B cell (primary cell): ENCODE data around the gene PNPO.

Experiments used
- EZH2 ChIP-seq: IDR thresholded peaks from 2 replicates; pipeline ENCODE4 v1.6.1; 2012; ENCODE audit warnings: borderline replicate concordance, low read depth, mild to moderate bottlenecking, moderate library complexity, low read length; ENCODE audit not compliant: insufficient read depth, poor library complexity, severe bottlenecking
- TF ChIP-seq, protein P1 (sequence below): fragments of 200-600 bp; IDR thresholded peaks from one replicate; pipeline ENCODE4 v1.8.0; 2022; ENCODE audit warnings: antibody characterized with exemption, mild to moderate bottlenecking

DNA sequence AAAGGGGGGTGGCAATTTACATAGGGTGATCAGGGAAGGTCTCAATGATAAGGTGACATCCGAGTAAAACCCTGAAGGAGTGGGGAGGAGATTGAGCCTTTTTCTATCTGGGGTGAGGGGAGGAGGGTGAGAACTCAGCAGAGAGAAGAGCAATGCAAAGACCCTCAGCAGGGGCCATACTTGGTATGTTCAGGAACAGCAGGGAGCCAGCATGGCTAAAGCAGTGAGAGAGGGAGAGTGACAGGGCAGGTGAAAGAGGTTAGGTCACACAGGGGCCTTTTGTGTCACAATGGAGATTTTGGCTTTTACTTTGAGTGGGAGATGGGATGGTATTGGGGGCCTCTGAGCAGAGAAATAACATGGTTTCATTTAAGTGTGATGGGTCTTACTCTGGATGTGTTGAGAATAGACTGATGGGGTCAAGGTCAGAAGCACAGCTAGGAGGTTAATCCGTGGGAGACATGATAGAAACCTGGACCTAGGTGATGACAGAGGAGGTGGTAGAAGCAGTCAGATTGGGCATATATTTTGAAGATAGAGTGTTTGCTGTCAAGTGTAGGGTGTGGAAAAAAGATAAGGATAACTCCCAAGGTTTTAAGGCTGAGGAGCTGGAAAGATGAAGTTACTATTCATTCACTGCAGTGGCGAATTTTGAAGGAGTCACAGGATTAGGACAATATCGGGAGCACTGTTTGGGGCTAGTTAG is 39.2 kb upstream of the PNPO start:
- TF ChIP-seq, protein P1, sequence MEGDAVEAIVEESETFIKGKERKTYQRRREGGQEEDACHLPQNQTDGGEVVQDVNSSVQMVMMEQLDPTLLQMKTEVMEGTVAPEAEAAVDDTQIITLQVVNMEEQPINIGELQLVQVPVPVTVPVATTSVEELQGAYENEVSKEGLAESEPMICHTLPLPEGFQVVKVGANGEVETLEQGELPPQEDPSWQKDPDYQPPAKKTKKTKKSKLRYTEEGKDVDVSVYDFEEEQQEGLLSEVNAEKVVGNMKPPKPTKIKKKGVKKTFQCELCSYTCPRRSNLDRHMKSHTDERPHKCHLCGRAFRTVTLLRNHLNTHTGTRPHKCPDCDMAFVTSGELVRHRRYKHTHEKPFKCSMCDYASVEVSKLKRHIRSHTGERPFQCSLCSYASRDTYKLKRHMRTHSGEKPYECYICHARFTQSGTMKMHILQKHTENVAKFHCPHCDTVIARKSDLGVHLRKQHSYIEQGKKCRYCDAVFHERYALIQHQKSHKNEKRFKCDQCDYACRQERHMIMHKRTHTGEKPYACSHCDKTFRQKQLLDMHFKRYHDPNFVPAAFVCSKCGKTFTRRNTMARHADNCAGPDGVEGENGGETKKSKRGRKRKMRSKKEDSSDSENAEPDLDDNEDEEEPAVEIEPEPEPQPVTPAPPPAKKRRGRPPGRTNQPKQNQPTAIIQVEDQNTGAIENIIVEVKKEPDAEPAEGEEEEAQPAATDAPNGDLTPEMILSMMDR: no peak
- TF ChIP-seq EZH2: no peak
